GM21526 (cell line): ENCODE data around the gene ZP1.

ENCODE experiments used
- ATAC-seq: cut with Tn5 transposase; IDR thresholded peaks from one replicate; pipeline ENCODE4 v1.9.1; 2021; ENCODE audit warnings: moderate library complexity; ENCODE audit not compliant: unreplicated experiment, low FRiP score

The ZP1 gene

DNA sequence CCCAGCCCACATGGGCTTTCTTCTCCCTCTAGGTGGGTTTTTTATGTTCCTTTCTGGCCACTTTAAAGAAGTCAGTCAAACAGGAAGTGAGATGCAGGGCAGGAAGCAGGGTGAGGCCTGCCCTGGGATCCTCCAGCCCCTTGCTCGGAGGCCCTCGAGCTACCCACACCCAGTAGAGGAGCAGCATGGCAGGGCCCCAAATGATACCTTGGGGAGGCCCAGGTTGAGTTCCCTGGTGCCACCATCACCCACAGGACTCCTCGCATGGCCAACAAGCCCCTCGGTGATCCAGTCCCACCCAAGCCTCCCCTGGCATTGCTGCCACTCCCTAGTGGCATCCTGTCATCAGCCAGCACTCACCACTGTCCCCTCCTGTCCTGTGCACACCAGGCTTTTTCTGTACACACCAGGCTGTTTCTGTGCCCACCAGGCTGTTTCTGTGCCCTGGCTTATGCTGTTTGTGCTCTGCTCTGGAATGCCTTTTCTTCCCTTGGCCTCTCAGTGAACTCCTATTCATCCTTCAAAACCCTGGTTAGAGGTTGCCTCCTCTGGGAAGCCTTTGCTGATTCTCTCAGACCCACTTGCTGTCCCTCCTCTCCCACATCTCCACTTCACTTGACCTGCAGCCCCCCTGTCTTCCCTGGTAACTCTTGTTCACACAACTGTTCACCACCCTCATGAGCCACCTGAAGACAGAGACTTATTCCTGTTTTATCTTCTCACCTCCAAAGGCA is 8.4 kb upstream of the ZP1 start:
- ATAC-seq, result no peak

DNA sequence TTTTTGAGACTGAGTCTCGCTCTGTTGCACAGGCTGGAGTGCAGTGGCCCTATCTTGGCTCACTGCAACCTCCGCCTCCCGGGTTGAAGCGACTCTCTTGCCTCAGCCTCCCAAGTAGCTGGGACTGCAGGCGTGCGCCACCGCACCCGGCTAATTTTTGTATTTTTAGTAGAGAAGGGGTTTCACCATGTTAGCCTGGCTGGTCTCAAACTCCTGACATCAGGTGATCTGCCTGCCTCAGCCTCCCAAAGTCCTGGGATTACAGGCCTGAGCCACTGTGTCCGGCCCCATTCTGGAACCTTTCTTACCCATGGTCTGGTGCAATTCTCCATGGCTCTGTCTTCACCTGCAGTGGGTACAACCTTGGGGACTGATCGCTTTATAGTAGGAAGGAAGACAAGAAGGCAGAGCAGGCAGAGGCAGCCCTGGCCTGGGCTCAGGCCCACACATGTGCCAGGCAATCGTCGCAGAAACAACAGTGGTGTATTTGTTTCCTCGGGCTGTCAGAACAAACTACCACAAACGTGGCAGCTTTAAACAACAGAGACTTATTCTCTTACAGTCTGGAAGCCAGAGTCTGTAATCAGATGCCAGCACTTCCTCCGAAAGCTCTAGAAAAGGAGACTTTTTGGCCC is 7.6 kb upstream of the ZP1 start:
- no peak for ATAC-seq

DNA sequence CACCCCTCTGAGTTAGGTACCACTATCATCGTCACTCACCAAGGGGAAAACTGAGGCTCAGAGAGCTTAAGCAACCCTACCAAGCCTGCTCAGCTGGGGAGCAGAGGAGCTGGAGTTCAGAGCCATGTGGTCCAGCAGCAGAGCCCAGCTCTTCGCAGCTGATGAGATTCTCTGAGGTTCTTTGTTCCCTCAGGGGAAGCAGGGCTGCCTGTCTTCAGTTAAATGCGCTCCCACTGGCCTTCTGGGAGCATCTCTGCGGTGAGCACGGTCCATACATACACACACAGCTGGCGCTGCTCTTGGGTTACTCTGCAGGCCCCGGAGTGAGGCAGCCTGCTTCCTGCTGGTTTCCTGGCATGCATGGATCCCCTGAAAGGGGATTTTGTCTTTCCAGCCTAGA is 6.4 kb upstream of the ZP1 start:
- ATAC-seq, result no peak

DNA sequence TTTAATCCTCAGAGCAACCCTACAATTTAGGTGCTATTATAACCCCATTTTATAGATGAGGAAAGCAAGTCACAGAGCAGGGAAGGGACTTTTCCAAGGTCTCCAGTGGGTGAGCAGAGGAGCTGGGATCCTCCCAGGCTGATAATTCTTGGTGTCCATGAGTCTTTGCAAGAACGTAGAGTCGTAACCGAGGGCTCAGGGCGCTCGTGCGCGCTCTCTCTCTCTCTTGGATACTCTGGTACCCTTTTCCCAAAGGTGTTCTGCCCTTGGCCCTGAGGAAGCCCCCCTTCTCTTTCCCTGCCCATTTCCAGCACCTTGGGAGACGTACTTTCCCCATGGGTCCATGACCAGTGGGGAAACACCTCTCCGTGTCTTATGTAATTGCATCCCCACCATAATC is 5.2 kb upstream of the ZP1 start:
- no peak for ATAC-seq

DNA sequence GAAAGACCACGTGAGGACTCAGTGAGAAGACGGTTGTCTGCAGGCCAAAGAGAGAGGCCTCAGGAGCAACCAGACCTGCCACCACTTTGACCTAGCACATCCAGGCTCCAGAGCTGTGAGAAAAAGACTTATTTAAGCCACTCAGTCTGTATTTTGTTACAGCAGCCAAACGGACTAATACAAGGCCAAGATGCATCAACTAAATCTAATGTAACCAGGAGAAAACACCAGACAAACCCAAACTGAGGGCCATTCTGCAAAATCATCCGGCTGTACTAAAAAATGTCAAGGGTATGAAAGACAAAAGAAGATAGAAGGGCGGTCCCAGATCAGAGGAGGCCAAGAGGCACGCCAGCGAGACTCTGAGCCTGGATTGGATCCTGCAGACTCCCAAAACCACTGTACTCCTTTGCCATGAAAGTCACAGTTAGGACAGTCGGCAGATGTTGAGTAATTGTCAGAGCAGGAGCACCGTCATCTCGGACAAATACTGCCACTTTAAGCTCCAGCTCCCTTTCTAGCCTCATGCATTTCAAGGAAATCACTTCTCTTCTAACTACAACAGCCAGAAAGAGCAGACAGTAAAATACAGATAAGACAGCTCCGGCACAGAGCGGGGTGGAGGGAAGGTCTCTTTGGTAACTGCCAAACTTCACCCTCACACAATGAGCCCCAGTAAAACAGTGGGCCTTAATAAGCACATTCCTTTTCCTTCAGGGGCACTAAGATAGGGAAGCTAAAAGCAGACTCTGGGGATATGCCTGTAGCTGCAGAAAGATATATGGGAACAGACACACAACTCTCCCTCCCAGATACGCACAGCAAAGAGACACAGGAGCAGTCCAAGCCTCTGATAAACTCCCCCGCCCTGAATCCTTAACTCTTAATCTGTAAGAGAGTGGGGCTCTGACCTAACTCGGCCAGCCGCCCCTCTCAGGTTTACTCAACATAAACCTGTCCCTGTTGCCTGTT is 3.5 kb upstream of the ZP1 start:
- no peak for ATAC-seq

DNA sequence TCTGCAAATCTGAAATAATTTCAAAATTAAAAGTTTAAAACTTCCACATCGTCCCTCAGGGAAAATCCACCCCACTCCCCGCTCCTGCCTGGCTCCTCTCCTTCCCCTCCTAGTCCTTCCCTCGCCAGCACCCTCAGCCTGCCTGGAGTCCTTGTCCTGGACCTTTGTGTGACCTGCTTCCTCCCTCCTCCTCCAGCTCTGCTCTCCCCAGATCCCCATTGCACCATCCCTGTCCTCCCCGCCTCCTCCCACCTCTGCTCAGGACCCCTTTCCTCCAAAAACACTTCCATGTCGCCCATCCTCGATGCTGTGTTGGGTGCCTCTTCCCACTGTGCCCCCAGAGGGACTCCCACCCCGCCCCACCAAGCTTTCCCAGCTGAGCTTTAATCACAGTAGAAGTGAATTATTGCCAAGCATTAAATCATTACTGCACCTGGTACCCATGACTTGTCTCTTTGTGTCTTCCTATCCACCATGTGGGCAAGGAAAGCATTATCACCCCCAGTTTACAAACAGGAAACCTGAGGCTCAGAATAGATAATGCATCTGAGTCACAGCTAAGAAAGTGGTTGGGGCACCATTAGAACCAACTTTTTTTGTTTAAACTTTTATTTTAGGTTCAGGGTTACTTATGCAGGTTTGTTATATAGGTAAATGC is 2.4 kb upstream of the ZP1 start:
- no peak for ATAC-seq

DNA sequence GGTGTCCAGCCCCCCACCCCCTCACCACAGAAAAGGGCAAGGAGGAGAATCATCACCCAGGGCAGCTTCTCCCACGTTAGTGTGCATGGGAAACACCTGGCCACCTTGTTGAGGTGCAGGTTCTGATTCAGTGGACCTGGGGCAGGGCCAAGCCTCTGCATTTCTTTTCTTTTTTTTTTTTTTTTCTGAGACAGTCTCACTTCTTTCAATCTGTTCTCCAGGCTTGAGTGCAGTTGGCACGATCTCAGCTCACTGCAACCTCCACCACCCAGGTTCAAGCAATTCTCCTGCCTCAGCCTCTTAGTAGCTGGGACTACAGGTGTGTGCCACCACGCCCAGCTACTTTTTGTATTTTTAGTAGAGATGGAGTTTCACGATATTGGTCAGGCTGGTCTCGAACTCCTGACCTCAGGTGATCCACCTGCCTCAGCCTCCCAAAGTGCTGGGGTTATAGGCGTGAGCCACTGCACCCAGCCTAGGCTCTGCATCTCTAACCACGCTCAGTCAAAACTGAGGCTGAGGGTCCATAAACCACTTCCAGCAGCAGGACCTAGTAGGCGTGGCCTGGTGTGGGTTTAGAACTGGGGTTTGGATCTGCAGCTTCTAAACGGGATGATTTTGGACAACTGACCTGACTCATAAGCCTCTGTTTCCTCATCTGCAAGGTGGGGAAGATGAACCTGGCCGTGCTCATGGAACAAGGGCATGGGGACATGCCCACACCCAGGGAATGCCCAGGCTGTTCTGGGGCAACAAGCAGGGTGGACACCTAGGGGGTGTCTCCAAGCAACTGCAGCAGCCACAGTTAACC is 734 bp downstream of the ZP1 start:
- ATAC-seq, result no peak

DNA sequence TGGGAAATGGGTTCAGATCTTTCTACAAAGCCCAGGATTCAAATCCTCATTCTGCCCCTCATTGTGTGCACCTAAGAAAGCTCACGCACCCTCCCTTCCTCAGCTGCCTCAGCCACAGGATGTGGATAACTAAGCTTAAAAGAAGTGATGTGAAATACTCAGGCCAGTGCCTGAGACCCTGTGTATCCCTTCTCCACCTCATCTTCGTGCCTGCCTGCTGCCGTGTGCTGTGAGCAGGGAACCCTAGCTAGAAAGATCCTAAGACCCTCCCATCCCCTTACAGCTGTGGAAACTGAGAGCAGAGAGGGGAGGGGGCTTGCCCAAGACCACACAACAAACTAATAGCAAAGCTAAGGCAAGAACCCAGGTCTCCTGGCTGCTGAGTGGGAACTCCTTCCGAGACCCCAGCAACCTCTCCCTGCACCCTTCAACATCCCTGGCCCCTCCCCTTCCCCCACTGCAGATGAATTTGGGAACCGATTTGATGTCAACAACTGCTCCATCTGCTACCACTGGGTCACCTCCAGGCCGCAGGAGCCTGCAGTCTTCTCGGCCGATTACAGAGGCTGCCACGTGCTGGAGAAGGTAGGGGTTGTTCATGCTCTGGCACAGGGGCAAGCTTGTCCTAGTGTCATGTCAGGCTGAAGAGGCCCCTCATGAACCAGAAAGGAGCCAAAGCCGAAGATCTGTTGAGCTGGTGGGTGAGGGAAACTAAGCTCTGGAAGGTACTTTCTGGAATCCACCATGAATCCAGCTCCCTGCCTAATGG is 1.5 kb downstream of the ZP1 start:
- no peak for ATAC-seq

DNA sequence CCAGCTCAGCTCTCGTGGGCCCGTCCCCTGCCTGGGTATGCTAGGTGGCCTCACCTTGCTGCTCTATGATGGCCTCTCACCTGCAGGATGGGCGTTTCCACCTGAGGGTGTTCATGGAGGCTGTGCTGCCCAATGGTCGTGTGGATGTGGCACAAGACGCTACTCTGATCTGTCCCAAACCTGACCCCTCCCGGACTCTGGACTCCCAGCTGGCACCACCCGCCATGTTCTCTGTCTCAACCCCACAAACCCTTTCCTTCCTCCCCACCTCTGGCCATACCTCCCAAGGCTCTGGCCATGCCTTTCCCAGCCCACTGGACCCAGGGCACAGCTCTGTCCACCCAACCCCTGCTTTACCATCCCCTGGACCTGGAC is 2.1 kb downstream of the ZP1 start:
- no peak for ATAC-seq

DNA sequence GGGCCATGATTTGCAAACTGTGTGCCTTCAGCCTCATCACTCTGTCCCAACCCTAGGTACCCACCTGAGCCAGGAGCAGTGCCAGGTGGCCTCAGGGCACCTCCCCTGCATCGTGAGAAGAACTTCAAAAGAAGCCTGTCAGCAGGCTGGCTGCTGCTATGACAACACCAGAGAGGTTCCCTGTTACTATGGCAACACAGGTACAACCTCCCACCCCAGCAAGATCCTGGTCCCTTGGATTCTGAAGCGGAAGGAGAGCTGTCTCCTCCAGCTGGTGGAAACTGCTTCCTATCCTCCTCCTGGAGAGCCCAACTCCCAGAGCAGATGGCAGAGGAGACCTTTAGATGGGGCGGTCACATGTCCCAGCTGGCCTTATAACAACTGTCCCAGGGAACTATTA is 2.9 kb downstream of the ZP1 start:
- ATAC-seq, result no peak

DNA sequence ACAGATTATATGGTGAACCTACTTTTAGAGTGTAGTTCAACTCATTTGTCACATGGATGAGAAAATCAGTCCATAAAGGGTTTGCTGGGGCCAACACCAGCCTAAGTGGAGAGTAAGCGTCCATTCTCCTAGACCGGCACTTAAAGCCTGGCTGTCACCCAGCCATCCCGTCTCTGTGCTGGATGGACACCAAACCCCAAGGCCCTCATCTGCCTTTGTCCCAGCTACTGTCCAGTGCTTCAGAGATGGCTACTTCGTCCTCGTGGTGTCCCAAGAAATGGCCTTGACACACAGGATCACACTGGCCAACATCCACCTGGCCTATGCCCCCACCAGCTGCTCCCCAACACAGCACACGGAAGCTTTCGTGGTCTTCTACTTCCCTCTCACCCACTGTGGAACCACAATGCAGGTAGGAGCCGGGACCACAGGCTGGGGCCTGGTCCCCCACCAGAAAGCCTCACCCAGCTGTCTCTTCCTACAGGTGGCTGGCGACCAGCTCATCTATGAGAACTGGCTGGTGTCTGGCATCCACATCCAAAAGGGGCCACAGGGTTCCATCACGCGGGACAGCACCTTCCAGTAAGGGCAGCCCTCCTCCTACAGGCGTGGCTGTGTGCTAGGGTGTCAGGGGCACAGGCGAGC is 3.5 kb downstream of the ZP1 start:
- ATAC-seq, result no peak

DNA sequence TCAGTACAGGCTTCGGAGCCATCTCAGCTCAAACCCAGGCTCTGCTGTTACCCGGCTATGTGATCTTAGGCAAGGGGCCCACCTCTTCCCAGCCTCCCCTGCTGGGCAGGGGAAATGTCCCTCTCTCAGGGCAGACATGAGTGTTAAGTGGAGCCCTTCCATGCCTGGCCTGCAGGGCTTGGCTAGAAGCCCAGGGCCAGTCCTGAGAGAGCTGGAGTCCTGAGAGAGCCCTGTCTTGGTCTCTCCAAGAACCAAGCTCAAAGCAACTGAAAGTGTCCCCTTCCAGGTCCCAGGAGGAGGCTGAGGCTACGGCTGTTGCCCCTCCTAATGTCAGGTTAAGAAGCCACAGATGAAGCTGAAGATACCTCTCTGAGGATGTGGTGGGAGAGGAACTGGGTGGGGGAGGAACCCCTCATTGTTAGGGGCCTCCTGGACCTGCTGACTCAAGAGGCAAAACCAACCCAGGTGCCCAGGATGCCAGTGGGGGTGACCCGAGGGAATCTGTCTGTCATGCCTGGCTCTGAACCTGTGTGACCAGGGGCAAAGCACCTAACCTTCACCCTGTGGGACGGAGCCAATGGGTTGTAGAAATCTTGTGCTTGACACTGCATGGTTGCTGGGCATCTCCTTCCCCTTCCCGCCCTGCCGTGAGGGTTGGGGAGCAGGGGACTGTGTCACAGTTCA is 4.2 kb downstream of the ZP1 start:
- no peak for ATAC-seq

DNA sequence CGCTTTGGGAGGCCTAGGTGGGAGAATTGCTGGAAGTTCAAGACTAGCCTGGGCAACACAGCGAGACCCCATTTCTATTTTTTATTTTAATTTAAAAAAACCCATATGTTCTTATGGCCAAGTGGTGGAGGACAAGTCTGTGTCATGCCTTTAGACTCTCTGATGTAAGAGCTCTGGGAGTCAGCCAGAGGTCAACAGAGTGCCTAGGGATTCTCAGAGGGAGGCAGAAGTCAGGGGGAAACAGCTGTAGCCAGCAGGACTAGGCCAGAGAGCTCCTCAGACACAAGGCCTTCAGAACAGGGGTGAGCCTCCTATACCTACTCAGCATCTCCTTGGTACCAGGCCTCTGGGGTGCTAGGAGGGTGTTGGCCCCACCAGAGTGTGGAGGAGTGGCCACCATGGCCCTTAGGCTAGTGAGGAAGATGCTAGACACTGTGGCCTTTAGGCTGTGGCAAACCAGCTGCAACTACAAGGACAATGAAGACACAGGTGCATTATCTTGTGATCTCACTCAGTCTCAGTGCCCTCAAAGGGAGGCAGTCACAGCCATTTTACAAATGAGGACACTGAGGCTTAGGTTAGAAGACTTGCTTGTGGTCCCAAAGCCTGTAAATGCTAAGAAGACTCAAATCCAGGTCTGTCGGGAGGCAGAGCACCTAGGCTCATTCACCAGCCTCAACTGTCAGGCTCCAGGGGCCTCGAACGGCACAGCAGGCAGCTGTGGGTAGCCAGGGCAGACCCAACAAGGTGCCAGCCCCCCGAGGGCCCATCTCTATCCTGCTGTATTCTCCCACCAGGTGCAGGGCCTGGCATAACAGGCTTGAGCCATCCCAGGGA is 5.0 kb downstream of the ZP1 start:
- ATAC-seq, result no peak

DNA sequence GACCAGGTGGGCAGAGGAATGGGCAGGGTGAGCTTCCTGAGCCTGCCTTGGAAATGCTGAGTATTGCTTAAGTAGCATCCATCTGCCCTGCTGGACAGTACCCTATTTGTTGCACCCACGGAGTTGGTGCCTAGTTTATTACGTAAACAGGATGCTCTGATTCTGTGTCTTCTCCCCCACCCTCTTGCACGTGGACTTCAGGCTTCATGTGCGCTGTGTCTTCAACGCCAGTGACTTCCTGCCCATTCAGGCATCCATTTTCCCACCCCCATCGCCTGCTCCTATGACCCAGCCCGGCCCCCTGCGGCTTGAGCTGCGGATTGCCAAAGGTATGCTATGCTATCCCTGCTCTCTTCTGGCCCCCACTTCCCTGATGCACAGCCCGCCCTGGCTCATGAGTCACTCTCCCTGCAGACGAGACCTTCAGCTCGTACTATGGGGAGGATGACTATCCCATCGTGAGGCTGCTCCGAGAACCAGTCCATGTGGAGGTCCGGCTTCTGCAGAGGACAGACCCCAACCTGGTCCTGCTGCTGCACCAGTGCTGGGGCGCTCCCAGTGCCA is 5.7 kb downstream of the ZP1 start:
- ATAC-seq, result no peak

DNA sequence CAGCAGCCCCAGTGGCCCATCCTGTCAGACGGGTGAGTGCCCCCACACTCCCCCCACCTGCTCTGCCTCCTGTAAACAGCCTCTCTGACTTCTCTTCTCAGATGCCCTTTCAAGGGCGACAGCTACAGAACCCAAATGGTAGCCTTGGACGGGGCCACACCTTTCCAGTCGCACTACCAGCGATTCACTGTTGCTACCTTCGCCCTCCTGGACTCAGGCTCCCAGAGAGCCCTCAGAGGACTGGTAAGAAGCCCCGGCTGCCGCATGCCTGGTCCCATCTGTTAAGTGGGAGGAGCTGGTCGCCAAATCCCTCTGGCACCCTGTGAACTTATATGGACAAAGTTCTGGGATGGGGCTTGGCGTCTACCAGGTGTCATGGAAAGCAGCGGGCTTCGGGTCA is 6.2 kb downstream of the ZP1 start:
- no peak for ATAC-seq

DNA sequence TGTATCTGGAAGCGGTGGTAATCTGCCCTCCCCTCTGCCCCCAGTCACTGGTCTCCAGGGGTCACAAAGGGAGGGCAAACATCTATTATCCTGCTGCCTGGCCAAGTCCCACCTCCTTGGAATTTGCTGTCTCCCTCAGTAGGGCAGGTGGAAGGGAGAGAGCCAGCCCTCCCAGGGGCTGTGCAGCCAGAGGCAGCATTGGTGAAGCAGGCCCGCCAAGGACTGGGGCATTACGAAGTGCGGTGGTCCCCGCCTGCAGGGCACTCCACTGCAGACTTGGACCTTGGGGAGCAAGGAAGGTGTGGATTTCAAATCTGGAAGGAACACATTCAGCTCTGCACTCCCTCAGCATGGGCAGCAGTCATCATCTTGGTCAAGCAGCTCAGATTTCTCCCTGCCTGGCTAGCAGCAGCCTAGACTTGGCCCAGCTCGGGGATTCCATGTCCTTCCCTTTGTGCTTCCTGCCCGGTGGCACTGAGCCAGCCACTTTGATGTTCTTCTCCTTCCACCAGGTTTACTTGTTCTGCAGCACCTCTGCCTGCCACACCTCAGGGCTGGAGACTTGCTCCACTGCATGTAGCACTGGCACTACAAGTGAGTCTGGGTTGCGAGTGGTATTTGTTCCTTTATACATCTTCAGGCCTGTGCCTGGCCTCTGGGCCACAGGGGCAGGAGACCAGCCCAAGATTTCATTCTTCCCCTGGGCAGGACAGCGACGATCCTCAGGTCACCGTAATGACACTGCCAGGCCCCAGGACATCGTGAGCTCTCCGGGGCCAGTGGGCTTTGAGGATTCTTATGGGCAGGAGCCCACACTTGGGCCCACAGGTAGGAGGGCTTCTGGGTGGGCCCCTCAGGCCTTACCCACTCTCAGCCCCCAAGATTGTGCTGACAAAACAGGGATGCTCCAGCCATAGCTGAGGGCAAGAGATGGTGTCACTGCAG is 7.4 kb downstream of the ZP1 start:
- ATAC-seq, result no peak
